HG03045 (cell line): ENCODE data around the gene TMEM88.
A peak's percentile ranks its signal among the peaks of the same experiment; 100 is the strongest.

Experiments
- ATAC-seq: cut with Tn5 transposase; IDR thresholded peaks from one replicate; pipeline ENCODE4 v1.9.1; 2021; ENCODE audit warnings: mild to moderate bottlenecking, moderate library complexity; ENCODE audit not compliant: unreplicated experiment

TMEM88 gene

GRCh38 chr17:7833011-7833794 is 21.7 kb upstream of the TMEM88 start:
- ATAC-seq: no peak

GRCh38 chr17:7833795-7834541 is 20.9 kb upstream of the TMEM88 start, which contains the start of gene KDM6B:
Gene KDM6B, plus strand, starts transcription at chr17:7834217. Its CDS starts 11,338 bp downstream, at chr17:7845555.
- peak; percentile 45 for ATAC-seq

- ATAC-seq: no peak
These were observed 20.3 kb upstream of the TMEM88 start for GRCh38 chr17:7834542-7834956.

GRCh38 chr17:7834957-7835813 is 19.7 kb upstream of the TMEM88 start:
- peak; percentile 40 for ATAC-seq

- no peak for ATAC-seq
These were observed 18.9 kb upstream of the TMEM88 start for GRCh38 chr17:7835814-7836595.

GRCh38 chr17:7836596-7837407 is 18.1 kb upstream of the TMEM88 start:
- ATAC-seq: no peak

- ATAC-seq: no peak
These were observed 17.3 kb upstream of the TMEM88 start for GRCh38 chr17:7837408-7838088.

GRCh38 chr17:7838090-7839075 is 16.5 kb upstream of the TMEM88 start:
- no peak for ATAC-seq

- ATAC-seq: no peak
These were observed 15.5 kb upstream of the TMEM88 start for GRCh38 chr17:7839190-7839875.

- ATAC-seq: no peak
These were observed 15.0 kb upstream of the TMEM88 start for GRCh38 chr17:7839876-7840261.

GRCh38 chr17:7840441-7840840 is 14.4 kb upstream of the TMEM88 start:
- ATAC-seq: no peak

GRCh38 chr17:7840875-7841274 is 14.0 kb upstream of the TMEM88 start:
- ATAC-seq: no peak

GRCh38 chr17:7841396-7841914 is 13.4 kb upstream of the TMEM88 start:
- ATAC-seq: peak; percentile 9

GRCh38 chr17:7841915-7842379 is 12.9 kb upstream of the TMEM88 start:
- ATAC-seq: peak; percentile 7

GRCh38 chr17:7842380-7843256 is 12.2 kb upstream of the TMEM88 start:
- ATAC-seq: peak; percentile 27

- peak; percentile 2 for ATAC-seq
These were observed 11.7 kb upstream of the TMEM88 start for GRCh38 chr17:7843257-7843535.
